Caco-2 (cell line): Measurements from ENCODE around the gene CCDC170. TPM values are rescaled to one million over a fixed set of nuclear protein-coding genes. Genes with fewer than 3 reads are reported as not detected.

Experiments
- BruUV-seq: library from RNA; stranded (reverse); fragments of 400-500 nt; replicated peaks from 2 replicates; lab custom pipeline; 2021; lab: Mats Ljungman, UMichigan
- CTCF ChIA-PET: fragments of 300-600 bp; sonication (Branson Sonifier 250); formaldehyde crosslinking; loops from one replicate; lab custom pipeline; 2022; ENCODE audit warnings: antibody characterized with exemption; lab: Charles Lee
- POLR2A ChIA-PET: fragments of 300-600 bp; sonication (Branson Sonifier 250); formaldehyde crosslinking; loops from one replicate; lab custom pipeline; 2022; ENCODE audit warnings: antibody characterized with exemption; lab: Charles Lee
- DNase-seq, 2 experiments: peaks; one replicate each; pipeline versions ENCODE4 v3.0.0 to v3.0.0-alpha.2; 2020 to 2022
- H3K27me3 ChIP-seq: replicated peaks from 2 replicates; pipeline ENCODE4 v1.6.0; 2011; ENCODE audit warnings: low read length; ENCODE audit not compliant: control insufficient read depth, insufficient read depth
- H3K36me3 ChIP-seq: 2 replicates; pipeline ENCODE4 v1.5.1; 2011; ENCODE audit warnings: low read length; ENCODE audit not compliant: control insufficient read depth, insufficient read depth
- H3K4me1 ChIP-seq: fragments of 250-450 bp; sonication (Bioruptor Pico); 2 replicates; pipeline ENCODE4 v1.5.1; 2020; ENCODE audit warnings: mild to moderate bottlenecking
- H3K4me3 ChIP-seq: 2 replicates; pipeline ENCODE4 v1.5.1; 2011; ENCODE audit warnings: low read depth, mild to moderate bottlenecking, control low read depth, low read length
- H3K9me3 ChIP-seq: fragments of 250-450 bp; sonication (Bioruptor Pico); 2 replicates; pipeline ENCODE4 v1.5.1; 2020; ENCODE audit warnings: mild to moderate bottlenecking, moderate library complexity
- H3K27ac Mint-ChIP-seq: one replicate; pipeline ENCODE4 v1.8.0; 2022; ENCODE audit warnings: mixed read lengths; ENCODE audit not compliant: unreplicated experiment
- H3K27me3 Mint-ChIP-seq: one replicate; pipeline ENCODE4 v1.8.0; 2022; ENCODE audit warnings: mixed read lengths; ENCODE audit not compliant: insufficient read depth, unreplicated experiment
- H3K36me3 Mint-ChIP-seq: one replicate; pipeline ENCODE4 v1.8.0; 2022; ENCODE audit warnings: mild to moderate bottlenecking, mixed read lengths; ENCODE audit not compliant: insufficient read depth, unreplicated experiment
- H3K4me1 Mint-ChIP-seq: one replicate; pipeline ENCODE4 v1.8.0; 2022; ENCODE audit warnings: low read depth, mixed read lengths; ENCODE audit not compliant: unreplicated experiment
- H3K4me3 Mint-ChIP-seq: one replicate; pipeline ENCODE4 v1.8.0; 2022; ENCODE audit warnings: mild to moderate bottlenecking, moderate library complexity, mixed read lengths; ENCODE audit not compliant: unreplicated experiment
- H3K9me3 Mint-ChIP-seq: one replicate; pipeline ENCODE4 v1.8.0; 2022; ENCODE audit warnings: mixed read lengths; ENCODE audit not compliant: unreplicated experiment
- intact Hi-C: fragments of 100-400 bp; cut with micrococcal nuclease; formaldehyde crosslinking; loops from one replicate; pipeline ENCODE4 v1.10.0; 2022; ENCODE audit not compliant: unreplicated experiment
- total RNA-seq: library from RNA; stranded (reverse); gene quantifications from 2 replicates; pipeline ENCODE4 v1.2.3, GENCODE V29; 2022
- TF ChIP-seq, protein P1 (sequence below), 2 experiments: fragments of 200-600 bp in 1 of 2; IDR thresholded peaks; 1 replicate in 1 of 2; 2 replicates in 1 of 2; pipeline versions ENCODE4 v1.5.1 to v1.8.0; 2011 to 2022; ENCODE audit warnings: antibody characterized with exemption in 1 of 2, control low read depth in 1 of 2, inconsistent platforms in 1 of 2, low read depth in 1 of 2, low read length in 1 of 2, mild to moderate bottlenecking in 1 of 2, moderate library complexity in 1 of 2; ENCODE audit not compliant: insufficient read depth in 1 of 2, severe bottlenecking in 1 of 2, unreplicated experiment in 1 of 2

Gene CCDC170
- total RNA-seq, 1 experiment from 2014 or later, result 6.8 TPM

DNA sequence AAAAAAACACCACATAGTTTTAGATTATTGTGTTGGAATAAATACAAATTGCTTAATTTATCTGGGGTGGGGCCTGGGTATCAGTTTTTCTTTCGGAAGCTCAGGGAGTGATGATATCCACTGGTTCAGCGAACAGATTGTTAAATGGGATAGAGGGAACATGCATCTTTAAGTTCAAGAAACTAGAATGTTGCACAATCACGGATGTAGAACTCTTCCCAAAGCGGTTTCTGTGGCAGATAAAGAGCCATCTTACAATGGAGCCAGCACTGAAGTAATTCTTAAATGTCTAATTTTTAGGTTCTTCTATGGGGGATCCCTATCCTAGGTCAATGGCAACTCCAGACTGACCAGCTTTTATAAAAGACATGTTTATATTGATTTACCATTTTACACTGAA is 32.1 kb upstream of the CCDC170 start:
- Mint-ChIP-seq H3K4me1 (peaks cover 7% of the 10 kb centered on the region), H3K36me3 (peaks cover 51% of the 10 kb centered on the region), H3K27ac (no peak overlapping the region), H3K4me3 (no peak overlapping the region), H3K27me3 (no peaks in the 10 kb centered on the region), H3K9me3 (no peaks in the 10 kb centered on the region)
- no peak for DNase-seq
- POLR2A ChIA-PET, result no interaction called here
- no peak overlapping the region for H3K4me3 ChIP-seq
- intact Hi-C loops, result no loop called here
- no TSS peak for BruUV-seq
- peaks cover 1% of the 10 kb centered on the region for H3K36me3 ChIP-seq
- H3K27me3 ChIP-seq, result no peaks in the 10 kb centered on the region
- H3K9me3 ChIP-seq, result no peaks in the 10 kb centered on the region
- CTCF ChIA-PET, result no interaction called here
- TF ChIP-seq, protein P1, sequence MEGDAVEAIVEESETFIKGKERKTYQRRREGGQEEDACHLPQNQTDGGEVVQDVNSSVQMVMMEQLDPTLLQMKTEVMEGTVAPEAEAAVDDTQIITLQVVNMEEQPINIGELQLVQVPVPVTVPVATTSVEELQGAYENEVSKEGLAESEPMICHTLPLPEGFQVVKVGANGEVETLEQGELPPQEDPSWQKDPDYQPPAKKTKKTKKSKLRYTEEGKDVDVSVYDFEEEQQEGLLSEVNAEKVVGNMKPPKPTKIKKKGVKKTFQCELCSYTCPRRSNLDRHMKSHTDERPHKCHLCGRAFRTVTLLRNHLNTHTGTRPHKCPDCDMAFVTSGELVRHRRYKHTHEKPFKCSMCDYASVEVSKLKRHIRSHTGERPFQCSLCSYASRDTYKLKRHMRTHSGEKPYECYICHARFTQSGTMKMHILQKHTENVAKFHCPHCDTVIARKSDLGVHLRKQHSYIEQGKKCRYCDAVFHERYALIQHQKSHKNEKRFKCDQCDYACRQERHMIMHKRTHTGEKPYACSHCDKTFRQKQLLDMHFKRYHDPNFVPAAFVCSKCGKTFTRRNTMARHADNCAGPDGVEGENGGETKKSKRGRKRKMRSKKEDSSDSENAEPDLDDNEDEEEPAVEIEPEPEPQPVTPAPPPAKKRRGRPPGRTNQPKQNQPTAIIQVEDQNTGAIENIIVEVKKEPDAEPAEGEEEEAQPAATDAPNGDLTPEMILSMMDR (IDR thresholded peaks at IDR 0.05; ENCODE audit: insufficient read depth in 1 of 2, low read depth in 1 of 2, low read length in 1 of 2, severe bottlenecking in 1 of 2, unreplicated experiment in 1 of 2), result no peak
- peaks cover 3% of the 10 kb centered on the region for H3K4me1 ChIP-seq

DNA sequence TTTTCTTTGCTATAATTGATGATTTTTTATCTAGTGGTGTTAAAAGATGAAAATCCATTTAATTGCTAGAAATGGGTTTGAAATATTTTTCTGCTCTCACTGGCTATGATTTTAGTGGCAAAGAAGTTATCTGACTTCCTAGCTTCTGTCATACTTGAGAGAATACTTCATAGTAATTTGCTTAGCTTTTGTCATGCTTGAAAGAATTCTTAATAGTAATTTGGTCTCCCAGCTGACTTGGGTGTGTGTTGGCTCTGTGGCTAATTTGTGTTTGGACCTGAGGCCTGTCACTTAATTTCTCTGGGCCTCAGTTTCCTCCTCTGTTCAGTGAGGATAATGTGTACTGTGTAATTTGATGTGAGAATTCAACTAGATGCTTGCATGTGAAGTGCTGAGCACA is 29.1 kb upstream of the CCDC170 start:
- DNase-seq, result no peak
- H3K4me3 Mint-ChIP-seq, result no peak overlapping the region
- no peaks in the 10 kb centered on the region for H3K27me3 Mint-ChIP-seq
- intact Hi-C loops, result no loop called here
- no peaks in the 10 kb centered on the region for H3K27me3 ChIP-seq
- H3K4me1 ChIP-seq, result no peaks in the 10 kb centered on the region
- H3K27ac Mint-ChIP-seq, result no peak overlapping the region
- no peaks in the 10 kb centered on the region for H3K9me3 ChIP-seq
- POLR2A ChIA-PET, result no interaction called here
- H3K4me3 ChIP-seq, result no peak overlapping the region
- H3K4me1 Mint-ChIP-seq, result no peaks in the 10 kb centered on the region
- BruUV-seq, result no TSS peak
- TF ChIP-seq, protein P1 (IDR thresholded peaks at IDR 0.05; ENCODE audit: insufficient read depth in 1 of 2, low read depth in 1 of 2, low read length in 1 of 2, severe bottlenecking in 1 of 2, unreplicated experiment in 1 of 2), result no peak
- peaks cover 46% of the 10 kb centered on the region for H3K36me3 Mint-ChIP-seq
- peaks cover 3% of the 10 kb centered on the region; the same call in 1 of the 2 replicates for H3K36me3 ChIP-seq
- CTCF ChIA-PET, result no interaction called here
- no peaks in the 10 kb centered on the region for H3K9me3 Mint-ChIP-seq

DNA sequence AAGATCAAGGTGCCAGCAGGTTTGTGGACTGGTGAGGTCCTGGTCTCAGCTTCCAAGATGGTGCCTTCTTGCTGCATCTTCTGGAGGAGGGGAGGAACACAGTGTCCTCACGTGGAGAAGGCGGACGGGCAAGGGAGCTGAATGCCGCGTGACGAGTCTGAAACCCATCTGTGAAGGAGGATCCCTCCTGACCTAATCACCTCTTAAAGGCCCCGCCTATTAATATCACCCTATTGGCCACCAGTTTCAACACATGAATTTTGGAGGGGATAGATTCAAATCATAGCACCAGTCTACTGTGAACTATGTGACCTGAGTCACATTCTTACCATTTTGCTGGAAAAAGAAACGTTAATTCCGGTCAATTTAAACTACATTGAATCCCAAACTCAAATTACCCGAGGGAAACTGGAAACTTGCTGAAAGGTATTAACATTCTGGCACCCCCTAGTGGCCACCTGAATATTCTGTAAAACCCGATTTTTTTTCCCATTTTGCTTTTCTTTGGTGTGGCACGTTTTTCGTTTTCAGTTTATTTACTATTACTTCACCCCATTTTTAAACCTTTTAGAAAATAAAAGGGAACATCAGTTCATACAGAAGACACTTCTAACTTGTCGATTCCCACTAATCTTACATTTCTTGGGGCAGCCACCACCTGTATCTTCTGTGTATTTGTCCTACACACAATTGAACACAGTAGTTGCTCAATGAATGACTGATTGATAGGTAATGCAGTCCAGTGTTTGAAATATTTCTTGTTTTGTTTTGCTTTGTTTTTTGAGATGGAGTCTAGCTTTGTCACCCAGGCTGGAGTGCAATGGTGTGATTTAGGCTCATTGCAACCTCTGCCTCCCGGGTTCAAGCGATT is 17.9 kb upstream of the CCDC170 start:
- TSS peak; percentile 6 for BruUV-seq
- no peaks in the 10 kb centered on the region for H3K27me3 Mint-ChIP-seq
- intact Hi-C loops, result loop anchor here (1.0 kb wide), 3 partner anchors 35 to 70 kb away; no protein-coding TSS in a partner anchor
- Histone ChIP-seq H3K36me3 (no peaks in the 10 kb centered on the region), H3K4me3 (no peak overlapping the region), H3K27me3 (no peaks in the 10 kb centered on the region), H3K4me1 (no peaks in the 10 kb centered on the region), H3K9me3 (no peaks in the 10 kb centered on the region)
- ChIA-PET POLR2A (no interaction called here), CTCF (no interaction called here)
- TF ChIP-seq, protein P1 (IDR thresholded peaks at IDR 0.05; ENCODE audit: insufficient read depth in 1 of 2, low read depth in 1 of 2, low read length in 1 of 2, severe bottlenecking in 1 of 2, unreplicated experiment in 1 of 2), result peak; percentile 76 to 79
- no peaks in the 10 kb centered on the region for H3K9me3 Mint-ChIP-seq
- no peaks in the 10 kb centered on the region for H3K4me1 Mint-ChIP-seq
- H3K4me3 Mint-ChIP-seq, result no peak overlapping the region
- DNase-seq, result peak; percentile 52 to 63
- H3K36me3 Mint-ChIP-seq, result no peaks in the 10 kb centered on the region
- H3K27ac Mint-ChIP-seq, result peak overlapping the region; percentile 57
